GM19193 (cell line): ENCODE measurements around the gene UBE2E3.

Experiments
- POLR2A ChIP-seq: IDR thresholded peaks from 4 replicates; pipeline ENCODE4 v1.6.1; 2011; ENCODE audit not compliant: insufficient read depth, insufficient read length; ENCODE audit errors: extremely low read depth

The UBE2E3 gene

GRCh38 chr2:180999274-180999964 lies 19.0 kb downstream of the UBE2E3 start:
- TF ChIP-seq POLR2A = no peak

- no peak for TF ChIP-seq POLR2A
Measured at GRCh38 chr2:181004647-181005325, 24.4 kb downstream of the UBE2E3 start.

GRCh38 chr2:181005326-181005655 lies 24.9 kb downstream of the UBE2E3 start:
- TF ChIP-seq POLR2A = no peak

GRCh38 chr2:181005809-181006208 lies 25.4 kb downstream of the UBE2E3 start:
- TF ChIP-seq POLR2A = no peak

- TF ChIP-seq POLR2A = no peak
Measured at GRCh38 chr2:181007086-181007837, 26.9 kb downstream of the UBE2E3 start.

- no peak for TF ChIP-seq POLR2A
Measured at GRCh38 chr2:181008407-181008806, 28.0 kb downstream of the UBE2E3 start.

GRCh38 chr2:181021199-181021789 lies 40.9 kb downstream of the UBE2E3 start:
- no peak for TF ChIP-seq POLR2A

- no peak for TF ChIP-seq POLR2A
Measured at GRCh38 chr2:181022652-181023051, 42.2 kb downstream of the UBE2E3 start.

GRCh38 chr2:181025004-181025403 lies 44.6 kb downstream of the UBE2E3 start:
- TF ChIP-seq POLR2A = no peak

- no peak for TF ChIP-seq POLR2A
Measured at GRCh38 chr2:181036445-181036844, 56.0 kb downstream of the UBE2E3 start.

GRCh38 chr2:181036848-181037603 lies 56.6 kb downstream of the UBE2E3 start:
- no peak for TF ChIP-seq POLR2A

GRCh38 chr2:181037922-181038321 lies 57.5 kb downstream of the UBE2E3 start:
- TF ChIP-seq POLR2A = no peak

GRCh38 chr2:181038796-181039195 lies 58.4 kb downstream of the UBE2E3 start:
- no peak for TF ChIP-seq POLR2A

GRCh38 chr2:181041661-181042060 lies 61.3 kb downstream of the UBE2E3 start:
- no peak for TF ChIP-seq POLR2A

- no peak for TF ChIP-seq POLR2A
Measured at GRCh38 chr2:181042706-181043105, 62.3 kb downstream of the UBE2E3 start.
